Melanocyte of skin (primary cell): ENCODE results near the gene PSRC1. TPM values are rescaled to one million over a fixed set of nuclear protein-coding genes. Genes with fewer than 3 reads are reported as not detected.

Experiments used
- total RNA-seq, 2 donors: library from RNA; depleted of rRNA; stranded (reverse); fragments of >200 nt; gene quantifications; 2 replicates each; pipeline ENCODE4 v1.2.3, GENCODE V29; 2012

The PSRC1 gene
- total RNA-seq: 10 to 100 TPM; 20.3 to 58.9 TPM

GRCh38 chr1:109282952-109283747, at the start of gene PSRC1:
TSS of gene PSRC1 (minus strand) at chr1:109283145.

GRCh38 chr1:109306832-109307273, 23.9 kb upstream of the PSRC1 start, which contains the start of gene MYBPHL:
TSS of gene MYBPHL (minus strand) at chr1:109307011. CDS start at chr1:109306991, 20 bp downstream.

GRCh38 chr1:109248797-109249629, 33.9 kb downstream of the PSRC1 start, which contains the start of gene CELSR2:
TSS of gene CELSR2 (plus strand) at chr1:109249539. CDS start at chr1:109250080, 541 bp downstream.

Other genes starting within 250 kb of the PSRC1 start
- 10 to 100 TPM; 20.0 to 23.1 TPM for gene WDR47, start 241.0 kb downstream of the PSRC1 start, total RNA-seq
- gene TAF13, start 207.1 kb downstream of the PSRC1 start, total RNA-seq: 10 to 100 TPM; 34.4 to 66.3 TPM
- 10 to 100 TPM in 1 of 2 donors, 1 to 10 TPM in 1; 10.0 to 13.4 TPM for gene TMEM167B, start 192.4 kb downstream of the PSRC1 start, total RNA-seq
- gene ELAPOR1, start 169.0 kb downstream of the PSRC1 start, total RNA-seq: under 1 TPM; under 0.01 TPM
- 100 to 1,000 TPM; 109 to 141 TPM for gene SARS1, start 69.2 kb downstream of the PSRC1 start, total RNA-seq
- 10 to 100 TPM; 16.7 to 19.3 TPM for gene CELSR2, start 33.6 kb downstream of the PSRC1 start, total RNA-seq
- under 1 TPM in 1 of 2 donors, not detected in 1; under 0.01 TPM for gene MYBPHL, start 23.9 kb upstream of the PSRC1 start, total RNA-seq
- gene SORT1, start 114.8 kb upstream of the PSRC1 start, total RNA-seq: 10 to 100 TPM; 82.3 to 83.3 TPM
- 10 to 100 TPM; 58.8 to 86.9 TPM for gene PSMA5, start 143.3 kb upstream of the PSRC1 start, total RNA-seq
- under 1 TPM; 0.33 to 0.34 TPM for gene SYPL2, start 183.4 kb upstream of the PSRC1 start, total RNA-seq
- gene ATXN7L2, start 200.8 kb upstream of the PSRC1 start, total RNA-seq: 1 to 10 TPM; 2.1 to 3.7 TPM
- 1 to 10 TPM; 3.3 to 6.9 TPM for gene CYB561D1, start 210.9 kb upstream of the PSRC1 start, total RNA-seq
- gene AMIGO1, start 226.6 kb upstream of the PSRC1 start, total RNA-seq: under 1 TPM; 0.33 to 0.69 TPM